WTC11 (cell line): ENCODE results near the gene STH.

ENCODE experiments used
- CREM ChIP-seq: sonication (generic); formaldehyde crosslinking; IDR thresholded peaks from 2 replicates; pipeline ENCODE4 v1.8.1; 2022; ENCODE audit warnings: mild to moderate bottlenecking, missing genetic modification reagents, moderate library complexity
- CTCF ChIP-seq: fragments of 200-600 bp; IDR thresholded peaks from 2 replicates; pipeline ENCODE4 v1.8.0; 2022; ENCODE audit warnings: antibody characterized with exemption
- E2F4 ChIP-seq: sonication (generic); formaldehyde crosslinking; IDR thresholded peaks from 2 replicates; pipeline ENCODE4 v1.8.1; 2022; ENCODE audit warnings: low read depth, mild to moderate bottlenecking, moderate library complexity, missing genetic modification reagents, borderline replicate concordance
- EMX1 ChIP-seq: fragments of 250-450 bp; sonication (Bioruptor Pico); IDR thresholded peaks from 2 replicates; pipeline ENCODE4 v1.8.0; 2021; ENCODE audit warnings: mild to moderate bottlenecking
- ERG ChIP-seq: fragments of 250-450 bp; sonication (Bioruptor Pico); IDR thresholded peaks from 2 replicates; pipeline ENCODE4 v1.8.0; 2021; ENCODE audit warnings: mild to moderate bottlenecking
- SMAD3 ChIP-seq: sonication (generic); formaldehyde crosslinking; IDR thresholded peaks from 2 replicates; pipeline ENCODE4 v1.8.0; 2022; ENCODE audit warnings: missing genetic modification reagents, mild to moderate bottlenecking, borderline replicate concordance
- SMAD4 ChIP-seq: sonication (generic); formaldehyde crosslinking; IDR thresholded peaks from 2 replicates; pipeline ENCODE4 v1.8.0; 2022; ENCODE audit warnings: mild to moderate bottlenecking, missing genetic modification reagents
- SP1 ChIP-seq: sonication (generic); formaldehyde crosslinking; conservative IDR thresholded peaks from 2 replicates; pipeline ENCODE4 v1.8.1; 2022; ENCODE audit warnings: missing genetic modification reagents
- TEAD4 ChIP-seq: sonication (generic); formaldehyde crosslinking; IDR thresholded peaks from 2 replicates; pipeline ENCODE4 v1.8.0; 2022; ENCODE audit warnings: mild to moderate bottlenecking, missing genetic modification reagents
- ZNF512 ChIP-seq: sonication (generic); formaldehyde crosslinking; IDR thresholded peaks from 2 replicates; pipeline ENCODE4 v1.8.1; 2022; ENCODE audit warnings: missing genetic modification reagents, borderline replicate concordance

- no peak for TF ChIP-seq E2F4 (CRISPR knock-in tag)
- TF ChIP-seq CREM, result no peak
- no peak for TF ChIP-seq CTCF
- TF ChIP-seq ZNF512 (CRISPR knock-in tag), result no peak
- no peak for TF ChIP-seq EMX1 (CRISPR knock-in tag)
- no peak for TF ChIP-seq SP1 (CRISPR knock-in tag)
- TF ChIP-seq TEAD4, result no peak
- TF ChIP-seq SMAD4 (CRISPR knock-in tag), result no peak
- no peak for TF ChIP-seq SMAD3 (CRISPR knock-in tag)
- no peak for TF ChIP-seq ERG (CRISPR knock-in tag)
These were observed 8.2 kb upstream of the STH start for GRCh38 chr17:45990886-45991285.
